A549 (cell line): ENCODE results near the gene OR51B5.

Experiments used
- BCL3 ChIP-seq: fragments of >200 bp; sonication (Bioruptor Twin); formaldehyde crosslinking; IDR thresholded peaks from 3 replicates; pipeline ENCODE4 v1.6.1; 2016
- CTCF ChIP-seq: fragments of >200 bp; sonication (Bioruptor Twin); formaldehyde crosslinking; IDR thresholded peaks from 3 replicates; pipeline ENCODE4 v1.5.1; 2016
- FOSL2 ChIP-seq, 2 experiments: fragments of 450-650 bp in 1 of 2; fragments of >200 bp in 1 of 2; sonication (Bioruptor Twin) in 1 of 2; formaldehyde crosslinking; IDR thresholded peaks; 2 replicates each; pipeline versions ENCODE4 v1.5.0 to v1.6.1; 2016 to 2020; ENCODE audit warnings: mild to moderate bottlenecking in 1 of 2, moderate library complexity in 1 of 2
- HDAC2 ChIP-seq: fragments of 200-600 bp; sonication (generic); IDR thresholded peaks from 2 replicates; pipeline ENCODE4 v1.6.1; 2016
- KDM1A ChIP-seq: fragments of 200-600 bp; sonication (generic); IDR thresholded peaks from 2 replicates; pipeline ENCODE4 v1.6.1; 2016; ENCODE audit warnings: low read depth, mild to moderate bottlenecking
- PHF8 ChIP-seq: fragments of 200-600 bp; sonication (generic); IDR thresholded peaks from 2 replicates; pipeline ENCODE4 v1.6.1; 2016; ENCODE audit warnings: low read depth, mild to moderate bottlenecking, antibody characterized with exemption, moderate library complexity, borderline replicate concordance
- POLR2A ChIP-seq: IDR thresholded peaks from 2 replicates; pipeline ENCODE4 v1.6.1; 2012; ENCODE audit warnings: mild to moderate bottlenecking, low read length
- RAD21 ChIP-seq, 2 experiments: fragments of >200 bp in 1 of 2; sonication (Bioruptor Twin) in 1 of 2; formaldehyde crosslinking in 1 of 2; IDR thresholded peaks in 1 of 2; conservative IDR thresholded peaks in 1 of 2; 2 replicates in 1 of 2; 3 replicates in 1 of 2; pipeline ENCODE4 v1.6.1; 2012 to 2018; ENCODE audit warnings: inconsistent platforms in 1 of 2
- REST ChIP-seq: fragments of 200-600 bp; sonication (generic); IDR thresholded peaks from 2 replicates; pipeline ENCODE4 v1.6.1; 2016; ENCODE audit warnings: antibody characterized with exemption, mild to moderate bottlenecking, moderate library complexity
- ZFP36 ChIP-seq: fragments of 450-650 bp; IDR thresholded peaks from 2 replicates; pipeline ENCODE4 v1.6.1; 2014; ENCODE audit warnings: borderline replicate concordance; ENCODE audit not compliant: partially characterized antibody

GRCh38 chr11:5367448-5368074, 24.2 kb upstream of the OR51B5 start:
- TF ChIP-seq POLR2A (no peak), CTCF (no peak), FOSL2 (IDR thresholded peaks at IDR 0.05) (no peak), FOSL2 (CRISPR knock-in tag; IDR thresholded peaks at IDR 0.05) (no peak), HDAC2 (no peak), REST (no peak), ZFP36 (no peak), BCL3 (no peak), PHF8 (no peak), RAD21 (conservative IDR thresholded peaks at IDR 0.05 in 1 of 2, IDR thresholded peaks at IDR 0.05 in 1 of 2) (no peak), KDM1A (no peak)
